Karpas-422 (cell line): Measurements from ENCODE around the gene RXRB. TPM values are rescaled to one million over a fixed set of nuclear protein-coding genes. Genes with fewer than 3 reads are reported as not detected.
"Not testable (repeated sequence)": the region's sequence is repeated elsewhere in the genome, so short reads cannot be mapped to it uniquely, and the experiment has no call there.

ENCODE experiments used
- DNase-seq: peaks from one replicate; pipeline ENCODE4 v3.0.0-alpha.2; 2015
- H2AFZ ChIP-seq: fragments of 200-600 bp; sonication (generic); 2 replicates; pipeline ENCODE4 v1.6.1; 2014; ENCODE audit warnings: antibody characterized with exemption, low read length, mixed read lengths
- H3K27ac ChIP-seq: fragments of 200-600 bp; sonication (generic); 2 replicates; pipeline ENCODE4 v1.5.1; 2014; ENCODE audit warnings: mild to moderate bottlenecking, low read length, moderate library complexity
- H3K27me3 ChIP-seq: fragments of 200-600 bp; sonication (generic); 2 replicates; pipeline ENCODE4 v1.6.1; 2014; ENCODE audit warnings: low read length, mixed read lengths
- H3K36me3 ChIP-seq: fragments of 200-600 bp; sonication (generic); 2 replicates; pipeline ENCODE4 v1.6.1; 2014; ENCODE audit warnings: low read length, mixed read lengths; ENCODE audit not compliant: insufficient read depth
- H3K4me1 ChIP-seq: fragments of 200-600 bp; sonication (generic); 2 replicates; pipeline ENCODE4 v1.6.1; 2014; ENCODE audit warnings: mild to moderate bottlenecking, low read length, mixed read lengths
- H3K4me2 ChIP-seq: fragments of 200-600 bp; sonication (generic); 2 replicates; pipeline ENCODE4 v1.6.1; 2014; ENCODE audit warnings: low read length, low read depth, mild to moderate bottlenecking; ENCODE audit not compliant: poor library complexity, severe bottlenecking
- H3K4me3 ChIP-seq: fragments of 200-600 bp; sonication (generic); 2 replicates; pipeline ENCODE4 v1.5.1; 2014; ENCODE audit warnings: mild to moderate bottlenecking, antibody characterized with exemption, low read length, mixed read lengths
- H3K79me2 ChIP-seq: fragments of 200-600 bp; sonication (generic); 2 replicates; pipeline ENCODE4 v1.6.1; 2014; ENCODE audit warnings: mild to moderate bottlenecking, low read length, mixed read lengths
- H3K9ac ChIP-seq: fragments of 200-600 bp; sonication (generic); 2 replicates; pipeline ENCODE4 v1.6.0; 2014; ENCODE audit warnings: low read length
- H3K9me2 ChIP-seq: fragments of 200-600 bp; sonication (generic), shearing (Covaris generic); replicated peaks from 2 replicates; pipeline ENCODE4 v1.6.0; 2014; ENCODE audit warnings: mild to moderate bottlenecking, low read length, moderate library complexity; ENCODE audit not compliant: insufficient read depth
- H3K9me3 ChIP-seq: fragments of 300-700, 200-600 bp; sonication (generic); 2 replicates; pipeline ENCODE4 v1.6.1; 2014; ENCODE audit warnings: low read length, mixed read lengths
- H4K20me1 ChIP-seq: fragments of 200-600 bp; sonication (generic); 2 replicates; pipeline ENCODE4 v1.6.1; 2014; ENCODE audit warnings: mild to moderate bottlenecking, antibody characterized with exemption, low read length, low read depth; ENCODE audit not compliant: insufficient read depth
- total RNA-seq: library from RNA; depleted of rRNA; stranded (reverse); fragments of >200 nt; shearing (Covaris generic); gene quantifications from 2 replicates; pipeline ENCODE4 v1.2.3, GENCODE V29; 2014; ENCODE audit warnings: low replicate concordance

RXRB gene
- total RNA-seq, 1 experiment from 2014 or later = 26.2 TPM

DNA sequence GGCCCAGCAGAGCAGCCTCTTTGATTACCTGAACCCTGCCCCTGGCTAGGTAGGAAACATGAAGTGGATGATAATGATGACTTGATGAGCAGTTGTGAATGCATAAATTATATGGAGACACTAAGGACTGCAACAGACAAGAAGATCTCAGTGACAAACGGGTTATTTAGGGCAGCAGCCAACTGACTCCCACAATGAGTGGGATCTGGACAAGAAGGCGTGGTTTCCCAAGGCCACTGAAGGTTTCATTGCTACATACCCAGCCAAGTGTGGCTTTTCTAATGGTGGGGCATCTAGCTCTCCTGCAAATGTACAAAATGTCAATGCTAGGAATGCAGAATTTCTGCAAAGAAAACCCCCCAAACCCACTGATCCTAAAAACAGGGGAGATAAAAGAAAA, 37.3 kb upstream of the RXRB start:
- no peak overlapping the region for H3K4me3 ChIP-seq
- H3K27ac ChIP-seq = no peak overlapping the region
- no peak overlapping the region for H3K9ac ChIP-seq
- DNase-seq = no peak
- no peaks in the 10 kb centered on the region for H3K27me3 ChIP-seq
- no peaks in the 10 kb centered on the region for H3K4me1 ChIP-seq
- no peaks in the 10 kb centered on the region for H4K20me1 ChIP-seq
- H2AFZ ChIP-seq = no peak overlapping the region
- no peaks in the 10 kb centered on the region for H3K9me2 ChIP-seq
- H3K9me3 ChIP-seq = no peaks in the 10 kb centered on the region
- H3K36me3 ChIP-seq = no peaks in the 10 kb centered on the region
- no peaks in the 10 kb centered on the region for H3K79me2 ChIP-seq
- no peak overlapping the region for H3K4me2 ChIP-seq

DNA sequence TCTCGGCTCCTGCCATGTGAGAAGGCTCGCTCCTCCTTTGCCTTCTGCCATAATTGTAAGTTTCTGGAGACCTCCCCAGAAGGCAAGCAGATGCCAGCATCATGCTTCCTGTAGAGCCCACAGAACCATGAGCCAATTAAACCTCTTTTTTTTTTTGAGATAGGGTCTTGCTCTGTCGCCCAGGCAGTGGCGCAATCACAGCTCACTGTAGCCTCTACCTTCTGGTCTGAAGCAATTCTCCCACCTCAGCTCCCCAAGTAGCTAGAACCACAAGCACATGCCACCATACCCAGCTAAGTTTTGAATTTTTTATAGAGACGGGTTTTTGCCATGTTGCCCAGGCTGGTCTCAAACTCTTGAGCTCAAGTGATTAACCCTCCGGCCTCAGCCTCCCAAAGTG, 36.4 kb upstream of the RXRB start:
- Histone ChIP-seq H3K79me2 (no peaks in the 10 kb centered on the region), H3K4me3 (no peak overlapping the region), H3K9ac (no peak overlapping the region), H3K4me1 (no peaks in the 10 kb centered on the region), H4K20me1 (no peaks in the 10 kb centered on the region), H3K36me3 (no peaks in the 10 kb centered on the region), H3K27ac (no peak overlapping the region), H3K9me2 (no peaks in the 10 kb centered on the region), H3K27me3 (no peaks in the 10 kb centered on the region), H3K4me2 (no peak overlapping the region), H3K9me3 (no peaks in the 10 kb centered on the region), H2AFZ (no peak overlapping the region)
- DNase-seq = no peak

DNA sequence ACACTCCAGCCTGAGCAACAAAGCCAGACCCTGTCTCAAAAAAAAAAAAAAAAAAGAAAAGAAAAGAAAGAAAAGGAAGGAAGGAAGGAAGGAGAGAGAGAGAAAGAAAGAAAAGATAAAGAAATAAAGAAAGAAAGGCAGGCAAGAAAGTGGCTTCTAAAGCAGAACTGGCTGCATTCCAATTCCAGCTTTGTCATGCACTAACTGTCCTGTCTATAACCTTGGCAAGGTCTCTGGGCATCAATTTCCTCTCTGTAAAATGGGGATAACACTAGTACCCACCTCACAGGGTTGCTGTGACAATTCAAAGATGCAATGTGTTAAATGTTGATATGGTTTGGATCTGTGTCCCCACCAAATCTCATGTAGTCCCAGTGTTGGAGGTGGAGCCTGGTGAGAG, 35.9 kb upstream of the RXRB start:
- no peaks in the 10 kb centered on the region for H3K4me1 ChIP-seq
- no peak overlapping the region for H3K27ac ChIP-seq

DNA sequence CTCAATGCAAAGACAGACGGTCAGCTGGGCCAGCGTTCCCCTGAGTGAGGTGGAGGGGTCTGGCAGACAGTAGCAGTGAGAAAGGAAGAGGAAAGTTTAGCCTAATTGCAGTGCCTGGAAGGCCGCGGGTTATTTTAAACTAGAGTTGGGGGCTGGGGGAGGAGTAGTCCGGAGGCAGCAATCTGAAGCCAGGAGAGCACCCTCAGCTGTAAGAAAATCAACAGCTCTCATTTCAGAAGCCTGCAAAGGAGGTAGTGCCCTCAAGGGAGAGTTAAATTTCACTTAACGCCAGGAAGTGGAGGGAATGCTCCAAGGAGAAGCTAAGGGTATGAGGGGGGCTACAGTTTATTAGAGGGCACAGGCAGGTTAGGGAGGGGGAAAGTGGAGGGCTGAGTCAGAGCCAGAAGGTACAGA, 34.8 kb upstream of the RXRB start:
- H3K9me3 ChIP-seq = no peaks in the 10 kb centered on the region
- H3K36me3 ChIP-seq = no peaks in the 10 kb centered on the region
- H3K27me3 ChIP-seq = no peaks in the 10 kb centered on the region
- no peak overlapping the region for H2AFZ ChIP-seq
- H3K4me1 ChIP-seq = no peaks in the 10 kb centered on the region
- no peaks in the 10 kb centered on the region for H4K20me1 ChIP-seq
- H3K9me2 ChIP-seq = no peaks in the 10 kb centered on the region
- H3K27ac ChIP-seq = no peak overlapping the region
- no peak overlapping the region for H3K4me2 ChIP-seq
- H3K4me3 ChIP-seq = no peak overlapping the region
- H3K79me2 ChIP-seq = no peaks in the 10 kb centered on the region
- H3K9ac ChIP-seq = no peak overlapping the region
- DNase-seq = no peak

More for the DNA sequence above, 35.9 kb upstream of the RXRB start:
- Histone ChIP-seq H2AFZ (no peak overlapping the region), H3K9me3 (no peaks in the 10 kb centered on the region), H3K9ac (no peak overlapping the region), H3K4me3 (no peak overlapping the region), H3K27me3 (no peaks in the 10 kb centered on the region), H4K20me1 (no peaks in the 10 kb centered on the region), H3K4me2 (no peak overlapping the region), H3K36me3 (no peaks in the 10 kb centered on the region), H3K9me2 (no peaks in the 10 kb centered on the region), H3K79me2 (no peaks in the 10 kb centered on the region)
- no peak for DNase-seq

DNA sequence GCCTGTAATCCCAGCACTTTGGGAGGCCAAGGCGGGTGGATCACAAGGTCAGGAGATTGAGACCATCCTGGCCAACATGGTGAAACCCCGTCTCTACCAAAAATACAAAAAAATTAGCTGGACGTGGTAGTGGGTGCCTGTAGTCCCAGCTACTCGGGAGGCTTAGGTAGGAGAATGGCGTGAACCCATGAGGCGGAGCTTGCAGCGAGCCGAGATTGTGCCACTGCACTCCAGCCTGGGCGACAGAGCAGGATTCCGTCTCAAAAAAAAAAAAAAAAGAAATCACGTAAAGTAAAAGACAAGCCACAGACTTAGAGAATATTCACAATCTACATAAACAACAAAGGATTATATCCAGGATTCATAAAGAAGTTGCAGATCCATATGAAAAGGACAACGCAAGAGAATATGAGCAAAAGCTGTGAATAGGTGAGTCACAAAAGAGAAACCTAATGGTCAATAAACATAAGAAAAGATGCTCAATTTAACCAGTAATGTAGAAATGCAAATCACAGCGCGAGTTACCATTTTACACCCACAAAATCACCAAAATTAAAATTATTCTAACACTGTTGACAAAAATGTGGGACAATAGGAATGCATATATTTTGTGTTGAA, 26.1 kb upstream of the RXRB start:
- H2AFZ ChIP-seq, H3K4me2 ChIP-seq, H3K36me3 ChIP-seq, H3K9ac ChIP-seq, H3K27me3 ChIP-seq, H3K4me1 ChIP-seq, H4K20me1 ChIP-seq, DNase-seq, H3K79me2 ChIP-seq, H3K9me2 ChIP-seq, H3K4me3 ChIP-seq, H3K9me3 ChIP-seq, H3K27ac ChIP-seq: not testable (repeated sequence)

DNA sequence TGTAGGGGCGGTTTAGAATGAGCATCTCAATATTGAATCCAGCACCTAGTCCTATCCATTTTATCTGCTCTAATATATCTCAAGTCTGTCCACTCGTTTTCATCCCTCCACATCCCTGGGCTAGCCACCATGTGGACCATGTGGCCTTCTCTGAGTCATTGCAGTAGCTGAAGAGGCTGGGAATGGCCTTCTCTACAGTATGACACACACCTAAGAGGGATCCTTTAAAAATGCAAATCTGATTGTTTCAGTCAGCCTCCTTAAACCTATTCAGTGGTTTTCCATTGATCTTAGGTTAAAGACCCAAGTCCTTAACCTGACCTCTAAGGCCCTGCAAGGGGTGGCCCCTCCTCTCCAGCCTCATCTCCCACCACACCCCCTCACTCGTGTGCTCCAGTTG, 17.2 kb upstream of the RXRB start:
- H3K9me3 ChIP-seq = no peaks in the 10 kb centered on the region
- no peaks in the 10 kb centered on the region for H4K20me1 ChIP-seq
- no peaks in the 10 kb centered on the region for H3K9me2 ChIP-seq
- no peaks in the 10 kb centered on the region for H3K4me1 ChIP-seq
- H3K36me3 ChIP-seq = no peaks in the 10 kb centered on the region
- H2AFZ ChIP-seq = no peak overlapping the region
- no peak overlapping the region for H3K9ac ChIP-seq
- H3K27ac ChIP-seq = no peak overlapping the region
- no peak for DNase-seq
- no peak overlapping the region for H3K4me3 ChIP-seq
- H3K79me2 ChIP-seq = no peaks in the 10 kb centered on the region
- H3K27me3 ChIP-seq = no peaks in the 10 kb centered on the region
- no peak overlapping the region for H3K4me2 ChIP-seq

DNA sequence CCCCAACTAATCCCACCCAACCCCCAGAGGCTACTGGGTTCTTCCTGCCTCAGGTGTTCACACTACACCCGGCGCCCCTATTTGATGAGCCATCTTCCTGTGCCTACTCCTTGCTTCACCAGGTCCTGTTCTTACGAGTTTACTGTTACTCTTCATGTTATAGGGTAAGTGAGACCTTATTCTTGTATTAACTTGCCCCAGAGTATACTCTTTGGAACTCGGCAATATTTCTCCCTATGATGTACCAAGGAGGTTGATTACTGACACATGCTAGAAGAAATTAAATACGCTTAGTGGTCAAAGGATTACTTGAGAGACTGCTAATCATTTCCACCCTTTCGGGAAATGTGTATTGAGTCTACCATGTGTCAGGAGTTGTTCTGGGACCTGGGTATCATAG, 16.8 kb upstream of the RXRB start:
- Histone ChIP-seq H3K36me3 (no peaks in the 10 kb centered on the region), H3K4me2 (no peak overlapping the region), H4K20me1 (no peaks in the 10 kb centered on the region), H3K9ac (no peak overlapping the region), H2AFZ (no peak overlapping the region), H3K9me3 (no peaks in the 10 kb centered on the region), H3K27me3 (no peaks in the 10 kb centered on the region), H3K79me2 (no peaks in the 10 kb centered on the region), H3K4me3 (no peak overlapping the region), H3K9me2 (no peaks in the 10 kb centered on the region), H3K4me1 (no peaks in the 10 kb centered on the region), H3K27ac (no peak overlapping the region)
- no peak for DNase-seq

DNA sequence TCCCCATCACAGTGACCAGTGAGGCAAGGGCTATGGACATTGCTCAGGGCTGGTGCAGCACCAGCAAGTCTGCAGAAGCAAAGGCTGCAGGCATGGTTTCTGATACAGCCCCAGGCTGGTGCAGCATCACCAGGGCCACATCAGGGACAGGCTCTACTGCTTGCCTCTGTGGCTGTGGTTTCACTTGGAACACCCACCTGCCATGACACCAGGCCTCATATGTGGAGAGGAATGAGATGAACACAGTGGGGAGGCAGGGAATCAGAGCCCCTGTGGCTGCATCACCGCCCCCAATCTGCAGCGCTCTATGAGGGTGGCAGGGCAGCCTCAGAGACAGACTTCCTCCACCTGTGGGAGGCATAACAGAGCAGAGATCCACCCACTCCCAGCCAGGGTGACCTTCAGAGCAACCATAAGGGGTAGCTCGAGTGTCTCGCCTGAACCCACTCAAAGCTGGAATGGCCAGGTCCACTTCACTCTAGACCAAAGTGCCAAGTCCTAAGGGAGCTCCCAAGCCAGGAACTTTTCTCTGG, 15.7 kb upstream of the RXRB start:
- H3K4me2 ChIP-seq = no peak overlapping the region
- no peaks in the 10 kb centered on the region for H4K20me1 ChIP-seq
- H2AFZ ChIP-seq = no peak overlapping the region
- no peak for DNase-seq
- no peak overlapping the region for H3K9ac ChIP-seq
- no peak overlapping the region for H3K27ac ChIP-seq
- no peaks in the 10 kb centered on the region for H3K4me1 ChIP-seq
- H3K9me2 ChIP-seq = no peaks in the 10 kb centered on the region
- no peaks in the 10 kb centered on the region for H3K27me3 ChIP-seq
- no peaks in the 10 kb centered on the region for H3K79me2 ChIP-seq
- no peaks in the 10 kb centered on the region for H3K36me3 ChIP-seq
- H3K9me3 ChIP-seq = no peaks in the 10 kb centered on the region
- no peak overlapping the region for H3K4me3 ChIP-seq
